ENCODE measurements around the gene VWA7. TPM values are rescaled to one million over a fixed set of nuclear protein-coding genes. Genes with fewer than 3 reads are reported as not detected.

VWA7 gene
- total RNA-seq, 1 donor from 2014 or later = 0.54 TPM

GRCh38 chr6:31792090-31792374 is 14.9 kb upstream of the VWA7 start:
- Mint-ChIP-seq H3K27me3 (ENCODE audit: low read depth, unreplicated experiment) (no peaks in the 10 kb centered on the region), H3K4me1 (ENCODE audit: low read depth, unreplicated experiment) (peaks cover 11% of the 10 kb centered on the region), H3K9me3 (ENCODE audit: unreplicated experiment) (no peaks in the 10 kb centered on the region), H3K4me3 (ENCODE audit: unreplicated experiment) (peak overlapping the region; percentile 34), H3K27ac (ENCODE audit: unreplicated experiment) (no peak overlapping the region), H3K36me3 (ENCODE audit: low read depth, unreplicated experiment) (peaks cover 10% of the 10 kb centered on the region)
- no peaks in the 10 kb centered on the region for H3K27me3 ChIP-seq (ENCODE audit: insufficient read depth, low read length)
- peaks cover 11% of the 10 kb centered on the region for H4K20me1 ChIP-seq (ENCODE audit: insufficient read depth, low read length)
- H2AFZ ChIP-seq (ENCODE audit: low read depth, low read length) = no peak overlapping the region
- H3K9me3 ChIP-seq (ENCODE audit: insufficient read depth, low read depth, low read length) = no peaks in the 10 kb centered on the region
- FAIRE-seq (no peak), DNase-seq (ENCODE audit: low read depth) (no peak)
- peaks cover 21% of the 10 kb centered on the region for H3K4me1 ChIP-seq (ENCODE audit: insufficient read depth, low read length)
- no peak for TF ChIP-seq CTCF (IDR thresholded peaks at IDR 0.05; ENCODE audit: insufficient read depth, low read depth, low read length)
- TF ChIP-seq EZH2 (IDR thresholded peaks at IDR 0.05; ENCODE audit: insufficient read depth, low read length) = no peak
- no peak overlapping the region for H3K4me3 ChIP-seq (ENCODE audit: insufficient read depth, low read depth, low read length)
- H3K79me2 ChIP-seq (ENCODE audit: insufficient read depth, low read length) = peaks cover 47% of the 10 kb centered on the region
- peaks cover 19% of the 10 kb centered on the region for H3K36me3 ChIP-seq (ENCODE audit: insufficient read depth, low read length)
- peak overlapping the region; percentile 89 for H3K4me2 ChIP-seq (ENCODE audit: low read length)
- H3K9ac ChIP-seq (ENCODE audit: low read length) = peak overlapping the region; percentile 20
- no peak overlapping the region for H3K27ac ChIP-seq (ENCODE audit: low read depth, low read length)

- TF ChIP-seq EZH2 (IDR thresholded peaks at IDR 0.05; ENCODE audit: insufficient read depth, low read length) (no peak), CTCF (IDR thresholded peaks at IDR 0.05; ENCODE audit: insufficient read depth, low read depth, low read length) (peak; percentile 55)
- H3K9ac ChIP-seq (ENCODE audit: low read length) = no peak overlapping the region
- Mint-ChIP-seq H3K4me1 (ENCODE audit: low read depth, unreplicated experiment) (peaks cover 11% of the 10 kb centered on the region), H3K9me3 (ENCODE audit: unreplicated experiment) (no peaks in the 10 kb centered on the region), H3K27me3 (ENCODE audit: low read depth, unreplicated experiment) (no peaks in the 10 kb centered on the region), H3K36me3 (ENCODE audit: low read depth, unreplicated experiment) (peaks cover 10% of the 10 kb centered on the region), H3K27ac (ENCODE audit: unreplicated experiment) (no peak overlapping the region), H3K4me3 (ENCODE audit: unreplicated experiment) (peak overlapping the region; percentile 70)
- H3K27me3 ChIP-seq (ENCODE audit: insufficient read depth, low read length) = no peaks in the 10 kb centered on the region
- no peaks in the 10 kb centered on the region for H3K9me3 ChIP-seq (ENCODE audit: insufficient read depth, low read depth, low read length)
- FAIRE-seq (no peak), DNase-seq (ENCODE audit: low read depth) (no peak)
- H4K20me1 ChIP-seq (ENCODE audit: insufficient read depth, low read length) = peaks cover 11% of the 10 kb centered on the region
- no peak overlapping the region for H3K27ac ChIP-seq (ENCODE audit: low read depth, low read length)
- peaks cover 47% of the 10 kb centered on the region for H3K79me2 ChIP-seq (ENCODE audit: insufficient read depth, low read length)
- H3K36me3 ChIP-seq (ENCODE audit: insufficient read depth, low read length) = peaks cover 18% of the 10 kb centered on the region
- no peak overlapping the region for H2AFZ ChIP-seq (ENCODE audit: low read depth, low read length)
- peaks cover 21% of the 10 kb centered on the region for H3K4me1 ChIP-seq (ENCODE audit: insufficient read depth, low read length)
- no peak overlapping the region for H3K4me3 ChIP-seq (ENCODE audit: insufficient read depth, low read depth, low read length)
- H3K4me2 ChIP-seq (ENCODE audit: low read length) = no peak overlapping the region
These were observed 14.4 kb upstream of the VWA7 start for GRCh38 chr6:31791324-31792089.

- H3K4me2 ChIP-seq (ENCODE audit: low read length) = no peak overlapping the region
- no peak overlapping the region for H2AFZ ChIP-seq (ENCODE audit: low read depth, low read length)
- Mint-ChIP-seq H3K27ac (ENCODE audit: unreplicated experiment) (no peak overlapping the region), H3K36me3 (ENCODE audit: low read depth, unreplicated experiment) (peaks cover 17% of the 10 kb centered on the region), H3K9me3 (ENCODE audit: unreplicated experiment) (no peaks in the 10 kb centered on the region), H3K27me3 (ENCODE audit: low read depth, unreplicated experiment) (no peaks in the 10 kb centered on the region), H3K4me1 (ENCODE audit: low read depth, unreplicated experiment) (no peaks in the 10 kb centered on the region), H3K4me3 (ENCODE audit: unreplicated experiment) (no peak overlapping the region)
- FAIRE-seq = no peak
- TF ChIP-seq EZH2 (IDR thresholded peaks at IDR 0.05; ENCODE audit: insufficient read depth, low read length) = no peak
- TF ChIP-seq CTCF (IDR thresholded peaks at IDR 0.05; ENCODE audit: insufficient read depth, low read depth, low read length) = no peak
- no peaks in the 10 kb centered on the region for H3K27me3 ChIP-seq (ENCODE audit: insufficient read depth, low read length)
- no peak overlapping the region for H3K4me3 ChIP-seq (ENCODE audit: insufficient read depth, low read depth, low read length)
- no peaks in the 10 kb centered on the region for H3K9me3 ChIP-seq (ENCODE audit: insufficient read depth, low read depth, low read length)
- H3K79me2 ChIP-seq (ENCODE audit: insufficient read depth, low read length) = peaks cover 6% of the 10 kb centered on the region
- H3K4me1 ChIP-seq (ENCODE audit: insufficient read depth, low read length) = no peaks in the 10 kb centered on the region
- H3K36me3 ChIP-seq (ENCODE audit: insufficient read depth, low read length) = peaks cover 26% of the 10 kb centered on the region
- peaks cover 5% of the 10 kb centered on the region for H4K20me1 ChIP-seq (ENCODE audit: insufficient read depth, low read length)
- H3K27ac ChIP-seq (ENCODE audit: low read depth, low read length) = no peak overlapping the region
- DNase-seq (ENCODE audit: low read depth) = no peak
- no peak overlapping the region for H3K9ac ChIP-seq (ENCODE audit: low read length)
These were observed 8.3 kb upstream of the VWA7 start for GRCh38 chr6:31785475-31785874.
